H1 (cell line): ENCODE data around the gene PIP5K1B. TPM values are rescaled to one million over a fixed set of nuclear protein-coding genes. Genes with fewer than 3 reads are reported as not detected.
A peak's percentile ranks its signal among the peaks of the same experiment; 100 is the strongest.

ENCODE experiments used
- CTCF ChIA-PET: fragments of 300-600 bp; sonication (Branson Sonifier 250); formaldehyde crosslinking; loops from one replicate; lab custom pipeline; 2021; ENCODE audit not compliant: partially characterized antibody; lab: Charles Lee
- POLR2A ChIA-PET: fragments of 300-600 bp; sonication (Branson Sonifier 250); formaldehyde crosslinking; loops from one replicate; lab custom pipeline; 2021; ENCODE audit warnings: inconsistent platforms; ENCODE audit not compliant: partially characterized antibody; lab: Charles Lee
- DNase-seq, 2 experiments: peaks; one replicate each; pipeline versions ENCODE4 v3.0.0 to v3.0.0-alpha.2; 2010 to 2022; ENCODE audit warnings: low spot score in 2 of 2, low read depth in 1 of 2, mixed read lengths in 1 of 2
- FAIRE-seq: peaks from 2 replicates; lab custom pipeline; 2011; peaks lifted over from hg19 to GRCh38; lab: Jason Lieb, UNC
- H2AFZ ChIP-seq: 2 replicates; pipeline ENCODE4 v1.8.1; 2012; ENCODE audit warnings: low read length, inconsistent platforms
- H2AK5ac ChIP-seq: 2 replicates; pipeline ENCODE4 v1.6.1; 2013; ENCODE audit warnings: low read depth, low read length
- H2BK120ac ChIP-seq: replicated peaks from 2 replicates; pipeline ENCODE3; 2013; ENCODE audit warnings: low read depth, low read length, inconsistent platforms
- H2BK12ac ChIP-seq: 2 replicates; pipeline ENCODE4 v1.6.1; 2013; ENCODE audit warnings: low read depth, low read length
- H2BK15ac ChIP-seq: 2 replicates; pipeline ENCODE4 v1.6.1; 2013; ENCODE audit warnings: low read length
- H2BK20ac ChIP-seq: 2 replicates; pipeline ENCODE4 v1.6.1; 2013; ENCODE audit warnings: low read length
- H2BK5ac ChIP-seq: 2 replicates; pipeline ENCODE4 v1.6.1; 2013; ENCODE audit warnings: low read depth, low read length
- H3K14ac ChIP-seq: 2 replicates; pipeline ENCODE4 v1.6.1; 2013; ENCODE audit warnings: inconsistent platforms; ENCODE audit not compliant: insufficient read length
- H3K18ac ChIP-seq: 2 replicates; pipeline ENCODE4 v1.6.1; 2013; ENCODE audit warnings: low read length; ENCODE audit errors: extremely low read depth
- H3K23ac ChIP-seq: 2 replicates; pipeline ENCODE4 v1.6.1; 2013; ENCODE audit warnings: inconsistent platforms; ENCODE audit not compliant: insufficient read length
- H3K23me2 ChIP-seq: 2 replicates; pipeline ENCODE4 v1.6.1; 2013; ENCODE audit warnings: low read depth, low read length
- H3K27ac ChIP-seq: 2 replicates; pipeline ENCODE4 v1.6.1; 2011; ENCODE audit warnings: low read depth, low read length, inconsistent platforms
- H3K27me3 ChIP-seq, 4 experiments: replicated peaks in 1 of 4; 1 replicate in 1 of 4; 2 replicates in 3 of 4; pipeline versions ENCODE4 v1.6.1 to v1.8.1; 2011 to 2013; ENCODE audit warnings: low read length in 3 of 4, mild to moderate bottlenecking in 3 of 4, inconsistent platforms in 2 of 4, mixed read lengths in 2 of 4, moderate library complexity in 1 of 4; ENCODE audit not compliant: control insufficient read depth in 3 of 4, insufficient read depth in 3 of 4; ENCODE audit errors: extremely low read depth in 1 of 4
- H3K36me3 ChIP-seq, 4 experiments: 2 replicates each; pipeline versions ENCODE4 v1.6.1 to v1.8.1; 2011 to 2013; ENCODE audit warnings: mild to moderate bottlenecking in 4 of 4, low read length in 3 of 4, moderate library complexity in 2 of 4, control low read depth in 1 of 4, inconsistent platforms in 1 of 4; ENCODE audit not compliant: insufficient read depth in 4 of 4, control insufficient read depth in 2 of 4
- H3K4ac ChIP-seq: replicated peaks from 2 replicates; pipeline ENCODE3; 2013; ENCODE audit warnings: low read length, low read depth, mixed read lengths, inconsistent platforms; ENCODE audit not compliant: insufficient read length
- H3K4me1 ChIP-seq, 4 experiments: replicated peaks in 1 of 4; 1 replicate in 1 of 4; 2 replicates in 3 of 4; pipeline versions ENCODE4 v1.6.1 to v1.8.1; 2011 to 2013; ENCODE audit warnings: low read length in 3 of 4, inconsistent platforms in 2 of 4, mixed read lengths in 1 of 4; ENCODE audit not compliant: insufficient read depth in 4 of 4, control insufficient read depth in 3 of 4
- H3K4me2 ChIP-seq, 2 experiments: 2 replicates each; pipeline versions ENCODE4 v1.6.1 to v1.8.1; 2011 to 2013; ENCODE audit warnings: low read depth in 2 of 2, low read length in 2 of 2, control low read depth in 1 of 2, inconsistent platforms in 1 of 2, mild to moderate bottlenecking in 1 of 2; ENCODE audit not compliant: insufficient read depth in 1 of 2
- H3K4me3 ChIP-seq, 4 experiments: fragments of 200-600, 300-600 bp in 1 of 4; sonication (generic), shearing (Covaris generic), sonication (Bioruptor Twin) in 1 of 4; 2 replicates each; pipeline versions ENCODE4 v1.5.1 to v1.8.1; 2011 to 2016; ENCODE audit warnings: low read length in 4 of 4, low read depth in 3 of 4, control low read depth in 2 of 4, inconsistent platforms in 2 of 4, mild to moderate bottlenecking in 2 of 4, mixed read lengths in 1 of 4, moderate library complexity in 1 of 4; ENCODE audit not compliant: insufficient read depth in 2 of 4; ENCODE audit errors: extremely low read depth in 1 of 4
- H3K56ac ChIP-seq: replicated peaks from 2 replicates; pipeline ENCODE3; 2013; ENCODE audit warnings: low read depth, mild to moderate bottlenecking, mixed read lengths, low read length, inconsistent platforms; ENCODE audit not compliant: insufficient read length
- H3K79me1 ChIP-seq: 2 replicates; pipeline ENCODE4 v1.6.1; 2013; ENCODE audit warnings: low read depth, low read length, control low read depth
- H3K79me2 ChIP-seq, 2 experiments: 2 replicates each; pipeline versions ENCODE4 v1.6.1 to v1.8.1; 2012 to 2013; ENCODE audit warnings: low read length in 2 of 2, mild to moderate bottlenecking in 2 of 2, inconsistent platforms in 1 of 2; ENCODE audit not compliant: insufficient read depth in 2 of 2, control insufficient read depth in 1 of 2
- H3K9ac ChIP-seq, 4 experiments: replicated peaks in 1 of 4; 1 replicate in 1 of 4; 2 replicates in 3 of 4; pipeline versions ENCODE4 v1.6.1 to v1.8.1; 2011 to 2013; ENCODE audit warnings: low read depth in 3 of 4, low read length in 3 of 4, control low read depth in 2 of 4, mild to moderate bottlenecking in 2 of 4, moderate library complexity in 2 of 4, inconsistent platforms in 1 of 4; ENCODE audit errors: extremely low read depth in 1 of 4
- H3K9me3 ChIP-seq, 2 experiments: 2 replicates each; pipeline versions ENCODE4 v1.6.1 to v1.8.1; 2012 to 2013; ENCODE audit warnings: mild to moderate bottlenecking in 2 of 2, moderate library complexity in 2 of 2, control low read depth in 1 of 2, inconsistent platforms in 1 of 2, low read depth in 1 of 2, low read length in 1 of 2, mixed read lengths in 1 of 2; ENCODE audit not compliant: insufficient read depth in 2 of 2
- H4K20me1 ChIP-seq, 2 experiments: replicated peaks in 1 of 2; 2 replicates each; pipeline versions ENCODE3 to v1.8.1; 2011 to 2013; ENCODE audit warnings: inconsistent platforms in 2 of 2, low read length in 2 of 2, mild to moderate bottlenecking in 1 of 2; ENCODE audit not compliant: insufficient read depth in 2 of 2, control insufficient read depth in 1 of 2
- H4K5ac ChIP-seq: 2 replicates; pipeline ENCODE4 v1.6.1; 2013; ENCODE audit warnings: low read length, low read depth, mixed read lengths, inconsistent platforms; ENCODE audit not compliant: insufficient read length
- H4K8ac ChIP-seq: 2 replicates; pipeline ENCODE4 v1.8.0; 2013; ENCODE audit warnings: mild to moderate bottlenecking, moderate library complexity, low read length, inconsistent platforms; ENCODE audit not compliant: insufficient read depth; ENCODE audit errors: extremely low read depth
- H4K91ac ChIP-seq: replicated peaks from 2 replicates; pipeline ENCODE3; 2013; ENCODE audit warnings: low read length, mixed read lengths, inconsistent platforms; ENCODE audit not compliant: insufficient read length
- CBX5 ChIP-seq: fragments of 300-800, 300-1000 bp; sonication (generic); IDR thresholded peaks from 2 replicates; pipeline ENCODE4 v1.7.1; 2016; ENCODE audit warnings: antibody characterized with exemption, low read length, low read depth
- CTCF ChIP-seq, 3 experiments: IDR thresholded peaks; 1 replicate in 2 of 3; 2 replicates in 1 of 3; pipeline versions ENCODE4 v1.5.1 to v1.6.1; 2011; ENCODE audit warnings: low read length in 3 of 3, mild to moderate bottlenecking in 3 of 3, inconsistent platforms in 2 of 3, low read depth in 1 of 3, moderate library complexity in 1 of 3; ENCODE audit not compliant: insufficient read depth in 1 of 3; ENCODE audit errors: control extremely low read depth in 1 of 3
- EZH2 ChIP-seq: fragments of 200-600 bp; sonication (generic); IDR thresholded peaks from 2 replicates; pipeline ENCODE4 v1.7.1; 2012; ENCODE audit warnings: low read depth, mild to moderate bottlenecking, moderate library complexity, low read length, inconsistent platforms; ENCODE audit not compliant: severe bottlenecking
- HDAC2 ChIP-seq, 2 experiments: fragments of 300-600 bp in 1 of 2; sonication (generic) in 1 of 2; IDR thresholded peaks; 2 replicates each; pipeline ENCODE4 v1.6.1; 2011 to 2012; ENCODE audit warnings: low read depth in 2 of 2, low read length in 2 of 2, mild to moderate bottlenecking in 2 of 2, moderate library complexity in 2 of 2, borderline replicate concordance in 1 of 2, inconsistent platforms in 1 of 2
- HDAC6 ChIP-seq: IDR thresholded peaks from one replicate; pipeline ENCODE4 v1.7.1; 2012; ENCODE audit warnings: low read depth, mild to moderate bottlenecking, inconsistent platforms, low read length, moderate library complexity
- MAX ChIP-seq: IDR thresholded peaks from 2 replicates; pipeline ENCODE4 v1.6.1; 2012; ENCODE audit warnings: inconsistent platforms
- POLR2AphosphoS5 ChIP-seq: IDR thresholded peaks from 2 replicates; pipeline ENCODE4 v1.6.1; 2011; ENCODE audit warnings: low read depth, low read length
- RNF2 ChIP-seq: fragments of 200-900, 300-1000 bp; sonication (generic); IDR thresholded peaks from 2 replicates; pipeline ENCODE4 v1.7.1; 2016; ENCODE audit warnings: borderline replicate concordance, low read depth, mild to moderate bottlenecking, antibody characterized with exemption, low read length; ENCODE audit not compliant: poor library complexity, severe bottlenecking; ENCODE audit errors: missing control alignments
- RXRA ChIP-seq: IDR thresholded peaks from 2 replicates; pipeline ENCODE4 v1.6.1; 2011; ENCODE audit warnings: low read depth, mild to moderate bottlenecking, low read length, moderate library complexity; ENCODE audit not compliant: insufficient read depth
- SIN3A ChIP-seq, 2 experiments: IDR thresholded peaks in 1 of 2; conservative IDR thresholded peaks in 1 of 2; 2 replicates each; pipeline ENCODE4 v1.6.1; 2011 to 2012; ENCODE audit warnings: low read length in 2 of 2, improper control_type of control experiment in 1 of 2, low read depth in 1 of 2, mild to moderate bottlenecking in 1 of 2
- WGBS, 2 experiments: shearing (Covaris generic) in 1 of 2; methylation state at CpG; one replicate each; pipeline versions ENCODE4 v1.1.6 to v1.1.7; 2013 to 2015; ENCODE audit warnings: low lambda C conversion rate in 2 of 2, mixed read lengths in 2 of 2, inconsistent platforms in 1 of 2, low coverage in 1 of 2, missing lambda C conversion rate in 1 of 2; ENCODE audit not compliant: insufficient replicate concordance in 2 of 2, insufficient coverage in 1 of 2, insufficient read length in 1 of 2; ENCODE audit errors: extremely low coverage in 1 of 2, missing lambda C conversion rate in 1 of 2; 5-methylcytosine and 5-hydroxymethylcytosine counted together
- polyA plus RNA-seq, 7 experiments: library from polyadenylated mRNA; depleted of rRNA in 3 of 7; stranded (reverse) in 5 of 7; unstranded in 2 of 7; fragments of >200 nt in 5 of 7; fragments of 200-250 nt in 2 of 7; gene quantifications; 1 replicate in 5 of 7; 2 replicates in 1 of 7; 4 replicates in 1 of 7; pipeline versions ENCODE4 v1.2.1 to v1.2.3, GENCODE V29; 2011 to 2013; ENCODE audit warnings: missing spikeins in 2 of 7, mixed read lengths in 2 of 7
- total RNA-seq: library from RNA; stranded (reverse); fragmentation: NEBNext Ultra II Directional; extraction: Animal tissue kit (Norgen Biotek cat#: 25700); gene quantifications from 2 replicates; pipeline ENCODE4 v1.2.1, GENCODE V29; 2021

The PIP5K1B gene
- total and polyA plus RNA-seq, 2 of the 8 experiments (the other 6 are each of a cell fraction or from before 2014, with no cell fraction given), result 4.7 to 7.7 TPM

GRCh38 chr9:68851657-68852056 is 146.6 kb downstream of the PIP5K1B start:
- no peak overlapping the region; the same call in 1 of the 2 replicates for H2BK5ac ChIP-seq
- FAIRE-seq (no peak), DNase-seq (no peak)
- no peak overlapping the region for H2BK120ac ChIP-seq
- H3K79me1 ChIP-seq, result no peaks in the 10 kb centered on the region
- H2BK12ac ChIP-seq, result no peak overlapping the region
- no peak overlapping the region for H3K4me2 ChIP-seq
- H2BK15ac ChIP-seq, result no peak overlapping the region
- H3K9ac ChIP-seq, result no peak overlapping the region
- H3K27ac ChIP-seq, result no peak overlapping the region
- POLR2A ChIA-PET, result no interaction called here
- H3K56ac ChIP-seq, result no peak overlapping the region
- H3K36me3 ChIP-seq, result no peaks in the 10 kb centered on the region
- H3K14ac ChIP-seq, result no peak overlapping the region
- no peaks in the 10 kb centered on the region for H3K27me3 ChIP-seq
- no peak overlapping the region for H3K23ac ChIP-seq
- no peaks in the 10 kb centered on the region for H3K79me2 ChIP-seq
- no peaks in the 10 kb centered on the region; the same call in 1 of the 2 replicates for H3K23me2 ChIP-seq
- H4K5ac ChIP-seq, result no peak overlapping the region
- no peaks in the 10 kb centered on the region for H3K4me1 ChIP-seq
- peak overlapping the region; percentile 15; the same call in 1 of the 2 replicates for H2BK20ac ChIP-seq
- H4K8ac ChIP-seq, result no peak overlapping the region
- H4K91ac ChIP-seq, result no peak overlapping the region
- H3K4ac ChIP-seq, result no peak overlapping the region
- H3K4me3 ChIP-seq, result no peak overlapping the region
- no peak overlapping the region for H3K18ac ChIP-seq
- H4K20me1 ChIP-seq, result no peaks in the 10 kb centered on the region
- H2AK5ac ChIP-seq, result no peak overlapping the region
- H2AFZ ChIP-seq, result no peak overlapping the region
- H3K9me3 ChIP-seq, result no peaks in the 10 kb centered on the region
- WGBS, 2 experiments, result 80% methylated on average over 4 of the region's 4 CpGs; no CpG with 5 or more reads in 1 of the 2 experiments
- CTCF ChIA-PET, result interaction anchor here (0.6 kb wide), 1 partner anchor 161 kb away, joined by 4 read pairs; no protein-coding TSS in a partner anchor
- no peak for TF ChIP-seq RXRA
- no peak for TF ChIP-seq HDAC2 (IDR thresholded peaks at IDR 0.05; ENCODE audit: borderline replicate concordance in 1 of 2, low read depth in 2 of 2, low read length in 2 of 2)
- TF ChIP-seq MAX, result no peak
- no peak for TF ChIP-seq CTCF (IDR thresholded peaks at IDR 0.05; ENCODE audit: control extremely low read depth in 1 of 3, insufficient read depth in 1 of 3, low read depth in 1 of 3, low read length in 3 of 3)
- TF ChIP-seq POLR2AphosphoS5, result no peak
- TF ChIP-seq SIN3A (conservative IDR thresholded peaks at IDR 0.05 in 1 of 2, IDR thresholded peaks at IDR 0.05 in 1 of 2; ENCODE audit: low read depth in 1 of 2, low read length in 2 of 2), result no peak
- no peak for TF ChIP-seq EZH2
- no peak for TF ChIP-seq HDAC6
- no peak for TF ChIP-seq RNF2
- TF ChIP-seq CBX5, result no peak
